ENCODE data around the gene E2F1.

The E2F1 gene

GRCh38 chr20:33664085-33664761 is 22.0 kb downstream of the E2F1 start:
- DNase-seq (ENCODE audit: low read depth, low spot score) = no peak
- peak overlapping the region; percentile 63 for H3K4me3 ChIP-seq (ENCODE audit: low read length)

GRCh38 chr20:33663161-33664084 is 22.8 kb downstream of the E2F1 start:
- peak; percentile 48 for DNase-seq (ENCODE audit: low read depth, low spot score)

GRCh38 chr20:33662172-33662571 is 24.0 kb downstream of the E2F1 start, which contains the start of gene C20orf144:
C20orf144 (plus strand) TSS chr20:33662327; CDS start chr20:33662346, 19 bp downstream.
- DNase-seq (ENCODE audit: low read depth, low spot score) = no peak
- peak within 1 kb of the TSS; percentile 63 for H3K4me3 ChIP-seq (ENCODE audit: low read length)

More at GRCh38 chr20:33663161-33664084, 22.8 kb downstream of the E2F1 start:
- H3K4me3 ChIP-seq (ENCODE audit: low read length) = peak overlapping the region; percentile 63

DNA sequence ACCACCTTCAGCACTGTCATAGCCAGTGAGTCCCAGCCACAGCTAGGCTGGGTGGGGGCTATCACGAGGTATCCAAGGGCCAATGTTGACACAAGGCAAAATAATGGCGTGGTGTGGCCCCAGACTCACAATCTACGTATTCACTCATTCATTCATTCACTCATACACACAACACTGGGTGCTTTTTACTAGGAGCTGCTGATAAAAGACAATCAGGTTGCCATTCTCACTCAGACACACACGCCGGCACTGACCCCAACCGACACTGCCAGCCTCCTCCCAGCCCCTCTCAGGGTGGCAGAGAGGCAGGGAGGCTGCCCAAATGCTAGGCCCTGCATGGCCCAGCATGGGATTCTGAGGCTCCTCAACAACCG is 25.5 kb downstream of the E2F1 start:
- no peak overlapping the region for H3K4me3 ChIP-seq (ENCODE audit: low read length)
- DNase-seq (ENCODE audit: low read depth, low spot score) = no peak

GRCh38 chr20:33660035-33660684 is 26.0 kb downstream of the E2F1 start:
- no peak overlapping the region for H3K4me3 ChIP-seq (ENCODE audit: low read length)
- DNase-seq (ENCODE audit: low read depth, low spot score) = no peak

DNA sequence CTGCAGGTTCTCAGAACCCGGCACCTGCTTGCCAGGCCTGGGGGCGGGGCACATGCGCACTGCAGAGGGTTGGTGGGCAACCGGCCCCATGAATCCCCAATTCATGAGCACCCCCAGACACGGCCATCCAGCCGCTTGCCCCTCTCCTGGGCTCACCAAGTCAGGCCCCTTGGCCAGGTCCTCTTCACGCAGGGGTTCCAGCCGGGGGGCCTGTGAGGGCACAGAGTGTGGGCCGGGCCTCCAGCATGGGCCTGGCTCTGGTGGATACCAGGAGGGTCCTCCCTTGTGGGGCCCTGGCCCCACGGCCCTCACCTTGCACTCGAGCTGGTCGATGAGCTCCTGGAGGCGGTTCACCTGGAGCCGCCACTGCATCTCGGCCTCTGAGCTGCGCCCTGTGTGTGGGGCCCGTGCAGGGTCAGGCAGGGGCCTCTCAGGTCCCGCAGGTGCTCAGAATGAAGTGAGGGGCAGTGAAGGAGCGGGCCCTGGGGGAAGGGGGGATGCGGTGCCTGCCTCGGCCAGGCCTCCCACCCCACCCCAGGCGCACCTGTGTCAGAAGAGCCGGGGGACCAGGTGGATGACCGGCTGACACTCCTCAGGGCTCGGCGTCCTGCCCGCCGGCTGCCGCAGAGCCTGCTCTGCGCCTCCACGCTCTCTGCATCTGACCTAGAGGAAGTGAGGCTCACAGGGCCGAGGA is 26.7 kb downstream of the E2F1 start:
- no peak for DNase-seq (ENCODE audit: low read depth, low spot score)
- no peak overlapping the region for H3K4me3 ChIP-seq (ENCODE audit: low read length)

- no peak for DNase-seq (ENCODE audit: low read depth, low spot score)
- no peak overlapping the region for H3K4me3 ChIP-seq (ENCODE audit: low read length)
Measured at GRCh38 chr20:33658929-33659328, 27.3 kb downstream of the E2F1 start.

DNA sequence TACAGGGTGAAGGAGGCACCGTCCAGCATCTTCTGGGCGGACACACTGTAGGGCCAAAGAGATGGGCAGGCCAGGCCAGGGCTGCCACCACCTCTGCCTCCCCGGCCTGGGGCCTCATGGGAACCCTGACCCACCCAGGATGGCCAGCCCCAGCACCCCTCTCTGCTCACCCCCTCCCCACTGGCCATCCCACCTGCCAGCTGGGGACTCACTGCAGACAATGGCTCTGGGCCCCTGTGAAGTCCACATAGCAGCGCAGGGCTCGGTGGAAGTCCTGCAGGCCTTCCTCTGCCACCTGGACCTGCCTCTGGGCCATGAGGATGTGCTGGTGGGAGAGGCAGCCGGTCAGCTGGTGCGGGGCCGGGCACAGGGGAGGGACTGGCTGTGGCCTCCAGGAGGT is 27.7 kb downstream of the E2F1 start:
- no peak for DNase-seq (ENCODE audit: low read depth, low spot score)

DNA sequence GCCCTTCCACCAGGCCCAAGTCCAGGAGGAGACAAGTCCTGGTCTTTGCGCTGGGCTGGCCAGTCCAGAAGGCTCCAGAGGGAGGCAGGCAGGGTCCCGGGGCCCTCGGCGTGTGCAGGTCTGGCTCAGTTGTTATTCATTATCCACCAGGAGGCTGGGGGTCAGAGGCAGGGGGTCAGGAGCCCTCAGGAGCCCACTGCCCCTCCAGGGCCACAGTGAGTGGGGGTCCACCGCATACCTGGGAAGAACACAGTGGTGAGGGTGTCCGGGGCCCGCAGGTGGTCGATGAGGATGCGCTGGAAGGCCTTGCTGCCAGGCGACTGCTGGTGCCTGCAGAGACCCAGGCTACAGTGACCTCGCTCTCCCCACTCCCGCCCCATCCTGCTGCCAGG is 28.5 kb downstream of the E2F1 start:
- no peak for DNase-seq (ENCODE audit: low read depth, low spot score)
- H3K4me3 ChIP-seq (ENCODE audit: low read length) = no peak overlapping the region

More for the DNA sequence above, 27.7 kb downstream of the E2F1 start:
- no peak overlapping the region for H3K4me3 ChIP-seq (ENCODE audit: low read length)

- H3K4me3 ChIP-seq (ENCODE audit: low read length) = no peak overlapping the region
- no peak for DNase-seq (ENCODE audit: low read depth, low spot score)
Measured at GRCh38 chr20:33656783-33657703, 29.1 kb downstream of the E2F1 start.

GRCh38 chr20:33656010-33656782 is 30.0 kb downstream of the E2F1 start:
- DNase-seq (ENCODE audit: low read depth, low spot score) = no peak
- H3K4me3 ChIP-seq (ENCODE audit: low read length) = no peak overlapping the region

- no peak for DNase-seq (ENCODE audit: low read depth, low spot score)
Measured at GRCh38 chr20:33655164-33655563, 31.0 kb downstream of the E2F1 start.

DNA sequence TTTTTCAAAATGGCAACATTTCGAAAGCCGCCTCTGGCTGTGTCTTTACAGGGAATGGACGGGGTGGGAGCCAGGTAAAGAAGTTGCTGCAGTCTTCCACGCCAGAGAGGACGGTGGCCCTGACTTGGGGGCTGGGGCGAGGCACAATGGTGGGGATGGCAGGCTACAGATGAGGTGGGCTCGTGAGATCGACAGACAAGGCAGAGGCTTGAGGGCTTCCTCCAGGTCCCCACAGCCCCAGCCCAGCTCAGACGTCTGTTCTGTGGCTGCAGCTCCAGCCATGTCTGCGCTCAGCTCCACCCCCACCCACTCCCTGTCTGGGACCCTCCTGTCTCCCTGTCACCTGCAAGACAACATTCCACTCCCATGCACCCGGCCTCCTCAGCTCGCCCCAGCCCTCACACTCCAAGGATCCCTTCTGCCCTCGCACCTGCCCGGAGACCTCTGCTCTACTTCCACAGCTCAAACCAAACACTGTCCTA is 31.5 kb downstream of the E2F1 start:
- no peak for DNase-seq (ENCODE audit: low read depth, low spot score)
- H3K4me3 ChIP-seq (ENCODE audit: low read length) = no peak overlapping the region

More at GRCh38 chr20:33655164-33655563, 31.0 kb downstream of the E2F1 start:
- no peak overlapping the region for H3K4me3 ChIP-seq (ENCODE audit: low read length)

- no peak overlapping the region for H3K4me3 ChIP-seq (ENCODE audit: low read length)
- no peak for DNase-seq (ENCODE audit: low read depth, low spot score)
Measured at GRCh38 chr20:33653900-33654596, 32.1 kb downstream of the E2F1 start.

DNA sequence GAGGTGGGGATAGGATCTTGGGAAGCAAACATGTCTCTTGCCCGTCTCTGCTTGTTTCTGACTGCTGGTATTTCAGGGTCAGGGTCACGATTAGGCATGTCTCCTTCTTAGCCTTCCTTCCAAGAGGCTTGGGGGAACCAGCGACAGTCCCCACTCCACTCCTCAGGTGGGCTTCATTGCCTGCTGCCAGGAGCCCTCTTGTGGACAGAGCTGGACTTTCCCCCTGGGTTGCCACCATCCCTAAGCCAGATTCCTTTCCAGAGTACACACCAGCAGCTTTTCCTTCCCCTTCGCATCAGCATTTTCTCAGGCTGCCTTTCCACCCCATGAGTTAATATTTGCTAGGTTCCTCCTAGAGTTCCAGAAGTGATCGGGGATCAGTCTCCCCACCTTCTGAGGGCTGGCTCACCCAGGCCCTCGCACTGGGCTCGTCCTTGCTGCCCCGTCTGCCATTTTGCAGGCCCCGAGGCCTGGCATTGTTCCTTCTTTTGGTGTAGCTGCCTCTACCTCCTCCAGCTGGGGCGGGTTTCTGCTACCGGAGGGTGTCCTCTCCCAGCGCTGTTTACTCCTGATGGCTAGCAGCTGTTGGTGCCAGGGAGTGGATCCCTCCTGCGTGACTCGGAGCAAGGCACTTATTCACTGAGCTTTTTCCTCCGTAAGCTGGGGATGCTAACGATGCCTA is 32.8 kb downstream of the E2F1 start:
- no peak overlapping the region for H3K4me3 ChIP-seq (ENCODE audit: low read length)
- peak; percentile 39 for DNase-seq (ENCODE audit: low read depth, low spot score)

DNA sequence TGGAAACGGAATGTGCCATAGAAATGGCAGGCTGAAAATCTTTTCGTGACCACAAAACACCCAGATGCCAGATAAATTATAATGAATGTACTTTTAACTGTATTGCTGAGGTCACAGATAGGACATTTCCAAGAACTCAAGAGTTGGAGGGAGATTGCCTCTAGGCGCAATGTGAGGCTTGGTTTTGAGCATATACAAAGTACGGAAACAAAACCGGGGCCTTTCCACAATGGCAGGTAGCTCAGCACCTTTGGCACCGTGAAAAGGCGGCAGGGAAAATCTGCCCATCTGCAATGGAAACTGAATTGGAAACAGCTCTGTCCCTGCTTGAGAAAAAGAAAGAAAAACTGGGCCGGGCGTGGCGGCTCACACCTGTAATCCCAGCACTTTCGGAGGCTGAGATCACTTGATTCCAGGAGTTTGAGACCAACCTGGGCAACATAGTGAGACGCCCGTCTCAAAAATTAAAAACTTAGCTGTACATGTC is 34.6 kb downstream of the E2F1 start:
- no peak for DNase-seq (ENCODE audit: low read depth, low spot score)
- no peak overlapping the region for H3K4me3 ChIP-seq (ENCODE audit: low read length)

All from Jurkat, Clone E6-1 (cell line).